SHP77 treated with DMSO at 0.1 percent for 48 hours (cell line): ENCODE results near the gene FBXO24.

ENCODE experiments used
- DNase-seq: peaks from one replicate; lab custom pipeline; 2025; lab: John Stamatoyannopoulos, UW

The FBXO24 gene

DNA sequence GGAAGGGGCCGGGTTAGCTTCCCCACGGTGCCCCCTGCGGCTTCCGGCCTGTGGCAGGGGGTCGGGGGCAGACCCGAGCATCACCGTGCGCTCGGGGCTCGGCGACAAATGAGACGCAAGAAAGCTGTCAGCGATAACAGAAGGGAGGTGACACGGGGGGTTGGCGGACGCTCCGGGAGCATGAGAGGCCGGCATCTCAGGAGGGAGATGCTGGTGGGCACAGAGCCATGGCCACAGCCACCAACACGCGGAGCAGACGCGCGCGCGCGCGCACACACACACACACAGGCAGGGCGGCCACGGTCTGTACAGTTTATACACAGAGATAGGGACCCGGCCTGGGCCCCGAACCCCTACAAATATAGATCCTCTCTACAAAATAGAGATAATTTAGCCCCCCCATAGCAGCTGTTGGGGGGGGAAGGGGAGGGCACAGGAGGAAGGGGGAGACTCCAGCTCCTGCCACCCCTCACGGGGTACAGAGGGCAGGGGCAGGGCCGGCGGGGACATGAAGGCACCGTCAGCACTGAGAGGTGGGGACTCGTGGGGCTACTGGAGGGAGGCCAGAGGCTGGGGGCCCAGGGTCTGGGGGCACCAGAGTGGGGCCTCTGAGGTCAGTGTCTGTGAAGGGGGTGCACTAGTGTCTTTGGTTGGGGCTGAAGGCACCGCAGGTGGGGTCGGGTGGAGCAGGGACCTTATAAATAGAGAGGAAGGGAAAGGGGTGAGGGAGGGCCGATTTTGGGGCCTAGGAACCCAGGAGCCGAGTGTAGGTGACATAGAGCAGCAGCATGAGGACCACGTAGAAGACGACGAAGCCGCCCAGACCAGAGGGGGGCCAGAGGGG, 11.5 kb upstream of the FBXO24 start:
- DNase-seq: no peak

DNA sequence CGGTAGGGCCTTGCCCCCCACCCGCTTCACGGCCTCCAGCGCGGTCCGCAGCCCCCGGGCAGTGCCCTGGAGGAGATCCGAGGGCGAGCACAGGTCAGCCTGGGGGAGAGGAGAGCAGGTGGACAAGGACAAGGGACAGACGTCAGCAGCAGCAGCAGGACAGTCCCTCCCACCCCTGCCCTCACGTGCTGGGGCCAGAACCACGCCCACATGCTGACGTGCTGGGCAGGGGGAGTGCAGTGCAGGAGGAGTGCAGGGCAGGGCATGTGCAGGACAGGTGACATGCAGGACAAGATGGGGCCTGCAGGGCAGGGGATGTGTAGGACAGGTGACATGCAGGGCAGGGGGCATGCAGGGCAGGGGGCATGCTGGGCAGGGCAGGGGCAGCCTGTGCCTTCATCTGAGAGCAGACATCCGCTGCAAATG, 10.9 kb upstream of the FBXO24 start:
- DNase-seq: no peak

DNA sequence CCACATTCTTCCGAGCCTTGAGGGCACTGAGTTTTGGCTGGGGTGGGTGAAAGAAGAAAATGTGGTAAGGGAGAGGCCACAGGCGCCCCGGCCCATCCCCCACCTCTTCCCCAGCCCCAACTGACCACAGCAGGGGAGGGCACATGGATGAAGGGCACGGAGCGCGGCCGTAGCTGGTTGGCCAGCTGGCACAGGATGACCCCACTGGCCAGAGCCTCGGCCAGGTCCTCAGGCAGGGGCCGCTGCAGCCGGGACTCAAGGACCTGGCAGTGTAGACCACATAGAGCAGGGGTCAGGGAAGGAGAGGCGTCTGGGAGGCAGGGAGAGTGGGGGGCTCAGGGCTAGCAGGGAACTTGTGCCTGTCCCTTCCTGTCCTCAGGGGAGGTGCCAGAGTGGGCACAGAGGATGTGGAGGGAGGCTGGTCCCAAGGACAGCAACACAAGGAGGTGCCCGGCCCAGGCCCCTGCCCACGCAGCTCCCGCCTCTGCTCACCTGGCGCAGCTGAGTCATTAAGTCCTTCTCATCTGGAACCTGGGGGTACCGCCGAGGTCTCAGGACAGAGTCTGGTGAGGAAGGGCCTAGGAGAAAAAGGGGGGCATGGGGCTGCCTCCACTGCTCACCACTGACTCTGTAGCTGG, 10.3 kb upstream of the FBXO24 start:
- DNase-seq: no peak

DNA sequence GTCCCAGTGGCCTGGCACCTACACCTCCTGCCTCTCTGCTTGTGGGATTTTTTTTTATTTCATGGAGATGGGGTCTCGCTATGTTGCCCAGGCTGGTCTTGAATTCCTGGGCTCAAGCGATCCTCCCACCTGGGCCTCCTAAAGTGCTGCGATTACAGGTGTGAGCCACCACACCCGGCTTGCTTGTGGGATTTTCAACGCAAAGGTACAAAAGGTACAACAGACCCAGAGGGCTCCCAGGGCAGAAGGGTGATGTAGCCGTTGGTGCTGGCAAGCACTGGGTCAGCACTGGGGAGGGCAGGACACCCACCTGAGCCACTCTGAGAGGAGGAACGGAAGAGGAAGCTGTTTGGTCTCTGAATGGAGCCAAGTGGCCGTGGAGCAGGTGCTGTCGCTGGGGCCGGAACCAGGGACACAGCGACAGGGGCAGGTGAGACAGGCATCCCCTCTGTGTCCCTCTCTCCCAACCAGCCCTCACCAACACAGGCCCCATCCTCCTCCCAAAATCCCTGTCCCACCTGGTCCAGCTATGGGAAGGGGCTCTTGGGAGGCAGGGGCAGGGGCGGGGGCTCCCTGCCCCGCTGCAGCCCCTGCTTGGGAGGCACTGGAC, 9.6 kb upstream of the FBXO24 start:
- DNase-seq: no peak

DNA sequence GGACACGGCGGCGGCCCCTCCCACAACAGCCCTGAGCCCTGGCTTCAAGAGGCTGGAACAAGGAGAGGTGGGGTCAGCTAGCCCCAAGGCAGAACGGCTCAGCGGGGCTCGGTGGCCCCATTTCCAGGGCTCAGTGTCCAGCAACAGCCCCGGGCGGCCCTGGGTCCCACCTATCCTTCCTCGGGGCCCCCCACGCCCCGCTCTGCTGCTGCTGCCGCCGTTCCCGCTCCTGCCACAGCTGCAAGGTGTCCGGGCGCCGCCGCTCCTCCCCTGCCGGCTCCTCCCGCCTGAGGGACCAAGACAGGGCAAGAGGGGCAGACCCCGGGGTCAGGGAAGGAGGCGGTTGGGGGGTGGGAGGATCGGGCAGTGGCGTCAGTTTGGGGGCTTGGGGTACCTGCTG, 9.0 kb upstream of the FBXO24 start:
- DNase-seq: no peak

DNA sequence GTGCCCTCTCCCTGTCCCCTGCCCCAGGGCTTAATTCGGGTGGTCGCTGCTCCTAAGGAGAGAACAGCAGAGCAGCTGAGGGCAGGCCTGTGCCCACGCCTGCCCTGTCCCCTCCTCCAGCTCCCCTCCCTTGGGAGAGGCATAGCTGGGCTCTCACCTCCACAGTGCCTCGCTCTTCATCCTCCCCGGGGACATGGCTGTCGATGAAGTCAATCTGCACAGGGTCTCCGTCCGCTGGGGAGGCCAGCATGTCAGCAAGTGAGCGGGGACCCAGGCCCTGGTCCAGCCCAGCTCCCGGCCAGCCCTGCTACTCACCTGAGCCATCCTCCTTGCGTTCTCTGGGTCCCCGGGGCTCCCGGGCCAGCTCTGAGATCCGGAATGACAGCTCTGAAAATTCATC, 8.6 kb upstream of the FBXO24 start:
- DNase-seq: no peak

DNA sequence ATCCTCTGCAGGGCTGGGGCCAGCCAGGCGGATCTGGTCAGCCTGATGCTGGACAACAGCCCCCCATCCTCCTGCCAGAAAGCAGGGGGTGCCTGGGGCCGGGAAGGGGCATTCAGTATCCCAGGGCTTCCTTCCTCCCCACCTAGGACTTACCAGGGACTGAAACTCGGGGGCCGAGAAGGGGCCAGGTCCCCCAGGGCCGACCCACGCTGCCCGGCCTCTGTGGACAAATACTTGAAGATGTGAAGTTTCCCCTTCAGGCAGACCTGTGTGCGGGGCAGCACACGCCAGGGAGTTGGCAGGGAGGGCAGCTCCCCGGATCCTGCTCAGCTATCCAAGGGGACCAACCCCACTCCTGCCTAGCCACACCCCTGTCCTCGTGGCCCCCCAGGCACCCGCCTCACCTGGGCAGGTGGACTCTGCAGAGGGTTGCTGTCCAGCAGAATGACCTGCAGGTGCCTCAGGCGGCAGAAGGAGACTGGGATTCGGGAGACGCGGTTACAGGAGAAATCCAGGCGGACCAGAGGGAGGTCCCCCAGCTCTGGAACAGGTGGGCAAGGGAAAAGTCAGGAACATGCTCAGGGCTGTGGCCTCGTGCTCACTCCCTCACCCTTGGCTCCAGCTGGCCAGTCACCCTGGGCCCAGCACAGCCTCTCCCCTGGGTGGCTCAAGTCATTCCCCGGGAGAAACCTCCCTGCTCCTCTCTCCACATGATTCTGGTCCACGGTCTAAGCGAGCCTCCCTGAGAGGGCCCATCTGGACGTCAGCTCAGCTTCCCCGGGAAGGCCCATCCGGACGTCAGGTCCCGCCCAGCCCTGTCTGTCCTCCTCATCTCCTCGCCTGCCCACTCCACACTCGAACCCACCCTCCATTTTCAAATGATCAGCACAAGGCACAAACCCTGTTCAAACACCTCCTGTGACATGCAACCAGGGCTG, 7.6 kb upstream of the FBXO24 start:
- no peak for DNase-seq

DNA sequence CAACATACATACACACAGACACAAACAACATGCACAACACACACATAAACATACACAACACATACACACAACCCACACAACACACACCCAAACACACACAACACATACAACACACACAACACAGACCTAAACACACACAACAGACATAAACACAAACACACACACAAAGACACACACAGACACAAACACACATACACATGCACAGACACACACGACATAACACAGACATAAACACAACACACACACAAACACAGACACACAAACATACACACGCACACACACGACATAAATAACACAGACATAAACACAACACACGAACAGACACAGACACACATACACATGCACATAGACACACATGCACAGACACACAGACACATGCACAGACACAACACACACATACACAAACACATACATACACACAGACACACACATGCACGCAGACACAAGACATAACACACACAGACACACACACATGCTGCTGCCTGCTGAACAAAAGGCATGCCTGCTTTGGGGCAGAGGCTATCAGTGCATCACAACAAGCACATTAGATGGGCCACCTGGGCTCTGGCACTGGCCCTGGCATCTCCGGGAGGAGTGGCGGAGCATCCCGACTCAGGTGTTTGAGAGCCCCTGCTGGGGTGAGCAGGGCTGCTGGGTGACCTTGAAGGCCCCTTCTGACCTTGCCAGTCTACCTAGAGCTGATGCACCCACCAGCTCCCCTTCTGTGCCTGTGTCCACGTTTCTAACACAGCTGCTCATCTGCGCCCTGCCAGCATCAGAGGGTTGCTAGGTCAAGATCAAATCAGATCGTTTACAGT, 5.5 kb upstream of the FBXO24 start:
- DNase-seq: no peak

DNA sequence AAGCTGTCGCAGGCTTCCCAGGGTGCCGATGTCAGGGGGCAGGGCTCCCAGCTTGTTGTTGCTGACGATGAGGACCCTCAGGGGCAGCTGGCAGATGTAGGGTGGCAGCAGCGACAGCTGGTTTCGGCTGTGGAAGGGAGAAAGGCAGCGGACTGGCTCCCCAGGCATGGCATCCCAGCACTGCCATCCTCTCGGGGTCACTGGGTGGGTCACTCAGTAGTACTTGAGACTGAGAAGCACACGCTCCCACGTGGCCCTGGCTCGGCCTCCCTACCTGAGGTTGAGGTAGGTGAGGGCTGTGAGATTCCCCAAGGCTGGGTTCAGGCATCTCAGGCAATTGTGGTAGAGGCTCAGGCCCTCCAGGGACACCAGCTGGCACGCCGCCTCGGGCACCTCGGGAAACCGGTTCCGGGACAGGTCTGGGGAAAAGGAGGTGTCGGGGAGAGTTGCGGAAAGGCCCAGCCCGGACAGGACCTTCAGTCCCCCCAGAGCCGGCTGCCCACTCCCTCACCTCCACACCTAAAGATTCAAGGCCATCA, 4.0 kb upstream of the FBXO24 start:
- no peak for DNase-seq

DNA sequence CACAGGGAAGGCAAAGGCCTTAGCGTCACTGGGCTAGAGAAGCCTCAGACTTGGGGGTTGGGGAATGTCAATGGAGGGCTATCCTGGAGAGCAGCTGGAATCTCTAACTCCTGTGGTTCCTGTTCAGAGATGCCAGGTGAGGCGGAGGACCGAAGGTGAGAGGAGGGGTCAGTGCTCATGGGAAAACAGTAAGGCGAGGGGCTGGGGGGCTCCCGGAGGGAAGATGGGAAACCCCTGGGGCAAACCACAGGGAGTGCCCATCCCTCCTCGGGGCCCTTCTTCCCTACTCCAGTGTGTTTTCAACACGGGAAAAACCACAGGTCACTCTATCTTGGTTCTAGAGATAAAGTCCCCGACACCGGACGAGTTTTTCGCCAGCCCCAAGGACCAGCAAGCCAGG, 3.5 kb upstream of the FBXO24 start:
- DNase-seq: no peak

DNA sequence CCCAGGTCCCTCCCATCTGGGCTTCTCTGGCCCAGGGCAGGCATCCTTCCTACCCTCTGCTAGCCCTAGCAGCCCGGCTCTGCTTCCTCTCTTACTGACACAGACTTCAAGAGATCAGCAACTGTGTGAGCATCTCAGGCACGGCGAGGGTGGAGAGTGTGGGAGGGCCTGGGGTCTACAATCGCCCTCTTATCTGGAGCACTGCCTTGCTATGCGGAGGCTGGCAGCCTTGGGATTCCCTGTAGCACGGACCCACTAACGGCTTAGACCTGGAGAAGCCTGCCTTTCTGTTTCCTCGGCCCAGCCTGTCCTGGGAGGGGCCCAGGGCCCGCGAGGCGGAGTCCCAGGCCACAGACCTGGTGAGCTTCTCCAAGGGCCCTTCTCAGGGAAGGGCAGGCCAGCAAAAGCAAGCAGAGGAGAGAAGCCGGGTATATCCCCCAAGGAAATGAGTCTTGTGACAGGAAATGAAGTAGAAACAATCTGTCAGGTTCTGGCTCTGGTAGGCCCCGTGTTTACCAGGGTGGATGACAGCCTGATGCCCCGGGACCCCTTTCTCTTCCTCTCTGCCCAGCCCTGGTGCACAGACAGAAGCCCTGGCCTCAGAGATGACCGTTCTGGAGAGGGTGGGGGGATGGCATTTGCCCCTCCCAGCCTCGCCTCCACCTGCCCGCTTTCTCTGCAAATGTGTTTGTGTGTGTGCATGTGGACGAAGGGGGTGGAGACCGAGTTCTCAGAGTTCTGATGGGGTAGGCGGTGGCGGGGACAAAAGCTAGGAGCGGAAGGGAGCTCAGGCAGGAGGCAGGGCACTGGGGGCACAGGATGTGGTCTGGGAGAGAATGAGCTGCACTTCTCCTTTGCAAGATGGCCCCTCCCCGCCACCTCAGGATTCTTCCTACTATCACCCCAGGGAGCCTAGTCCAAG, 2.7 kb upstream of the FBXO24 start:
- no peak for DNase-seq

DNA sequence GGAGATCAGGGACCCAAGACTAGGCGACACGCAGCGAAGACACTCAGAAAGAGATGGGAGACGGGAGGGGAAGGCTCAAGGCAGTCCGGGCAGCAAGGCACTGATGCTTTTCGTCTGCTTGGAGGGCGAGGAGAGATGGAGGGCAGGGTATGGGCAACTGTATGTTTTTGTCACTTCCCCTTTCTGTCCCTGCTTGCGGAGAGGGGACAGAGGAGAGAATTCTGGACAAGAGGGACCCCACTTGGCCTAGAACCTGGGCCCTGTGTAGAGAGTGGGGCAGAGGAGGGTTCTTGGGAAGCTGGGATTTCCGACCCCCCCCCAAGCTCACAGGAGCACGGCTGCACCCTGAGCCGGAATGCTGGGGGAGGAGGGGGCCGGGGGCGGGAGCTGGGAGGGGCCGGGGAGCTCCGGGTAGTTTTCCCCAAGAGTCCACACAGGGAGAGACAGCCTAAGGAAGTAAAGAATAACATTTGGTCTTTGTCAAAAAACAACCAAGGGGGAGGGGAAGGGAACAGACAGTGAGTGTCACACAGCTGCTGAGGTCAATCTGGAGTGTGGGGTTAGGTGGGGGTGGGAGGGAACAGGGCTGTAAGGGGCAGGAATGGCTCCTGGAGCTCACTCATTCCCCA, 2.0 kb upstream of the FBXO24 start:
- DNase-seq: no peak

DNA sequence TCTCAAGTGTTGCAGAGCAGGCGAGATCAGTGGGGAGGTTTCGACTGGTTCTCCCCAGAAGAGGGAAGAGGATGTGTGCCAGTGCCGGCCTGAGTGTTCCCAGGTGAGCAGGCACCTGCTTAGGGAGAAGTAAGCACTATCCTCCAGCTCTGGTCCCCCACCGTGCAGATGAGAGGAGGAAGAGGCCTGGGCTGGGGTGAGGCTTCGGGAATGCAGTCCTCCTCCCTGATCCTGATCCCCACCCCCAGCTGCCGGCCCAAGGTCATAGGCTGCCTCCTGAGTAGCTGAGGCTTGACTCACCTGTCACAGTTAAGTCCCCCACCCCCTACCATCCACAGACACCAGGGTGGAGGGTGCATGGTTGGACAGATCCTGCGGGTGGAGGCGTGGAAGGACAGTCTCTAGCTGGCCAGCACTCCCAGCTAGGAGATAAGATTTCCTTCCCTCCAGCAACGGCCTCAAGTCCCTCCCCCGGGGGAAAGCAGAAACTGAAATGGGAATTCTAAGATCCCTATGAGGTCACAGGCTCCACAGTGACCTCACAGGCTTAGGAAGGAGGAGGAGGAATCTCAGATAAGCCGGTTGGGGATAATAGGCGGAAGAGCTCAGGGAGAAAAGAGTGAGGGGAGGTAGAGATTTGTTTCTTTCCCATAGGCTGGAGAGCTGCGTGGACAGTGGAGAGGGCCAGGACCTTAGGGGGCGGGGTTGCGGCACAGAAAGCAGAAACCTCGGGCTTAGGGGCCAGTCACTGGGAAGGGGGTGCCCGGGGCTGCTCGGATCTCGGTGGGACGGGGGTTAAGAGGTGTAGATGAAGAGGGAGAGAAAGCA, 1.2 kb upstream of the FBXO24 start:
- no peak for DNase-seq

DNA sequence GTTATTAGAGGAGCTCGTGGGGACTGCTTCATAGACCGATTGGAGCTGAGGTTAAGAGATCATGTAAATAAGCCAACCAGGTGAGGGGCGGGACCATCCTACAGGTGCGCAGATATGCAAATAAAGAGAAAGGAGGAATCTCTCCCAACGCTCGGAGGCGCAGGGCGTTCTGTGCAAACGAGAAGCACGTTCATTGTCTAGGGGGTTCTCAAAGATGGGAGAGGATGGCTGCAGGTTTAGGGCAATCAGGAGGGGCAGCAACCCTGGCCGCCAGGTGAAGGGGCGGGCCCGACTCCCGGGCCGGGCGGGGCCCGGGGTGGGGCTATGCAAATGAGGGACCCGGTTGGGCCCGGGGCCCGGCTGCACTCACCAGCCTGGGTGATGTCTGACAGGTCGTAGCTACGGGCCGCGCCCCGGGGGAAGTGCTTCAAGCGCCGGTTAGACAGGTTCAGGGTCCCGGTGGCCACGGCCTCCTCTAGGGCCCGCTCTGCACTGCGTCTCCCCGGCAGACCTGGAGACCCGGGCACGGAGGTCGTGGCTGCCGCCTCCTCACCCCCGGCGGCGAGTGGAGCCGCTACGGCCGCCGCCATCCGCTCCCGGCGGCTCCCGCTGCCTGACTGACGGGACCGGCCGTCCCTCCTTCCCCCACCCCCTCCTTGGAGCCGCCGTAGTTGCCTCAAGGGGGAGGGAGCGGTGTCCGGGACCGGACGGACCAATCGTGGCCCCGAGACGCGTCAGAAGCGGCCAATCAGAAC, 440 bp upstream of the FBXO24 start, which contains the start of gene LRCH4:
Gene LRCH4 (minus strand): TSS at position 619 of the 755 bp plus-strand sequence. CDS start 29 bp downstream, at position 590.
- no peak for DNase-seq

DNA sequence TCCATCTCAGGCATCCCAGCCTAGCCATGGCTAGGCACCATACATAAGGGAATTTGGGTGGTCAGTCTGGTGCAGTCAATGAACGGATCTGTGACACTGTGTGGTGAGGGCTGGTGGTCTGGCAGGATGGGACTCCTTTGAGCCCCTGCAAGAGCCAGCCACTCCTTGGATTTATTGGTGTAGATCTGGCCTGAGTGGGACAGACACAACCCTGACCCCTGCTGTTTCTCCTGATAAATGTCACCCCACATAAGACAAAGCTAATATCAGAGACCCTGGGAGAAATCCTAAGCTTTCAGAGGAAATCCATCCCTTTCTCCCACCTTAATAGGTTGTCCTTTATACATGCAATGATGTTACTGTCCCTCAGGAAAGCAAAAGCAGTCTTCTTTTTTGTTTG, 2.3 kb downstream of the FBXO24 start:
- no peak for DNase-seq

DNA sequence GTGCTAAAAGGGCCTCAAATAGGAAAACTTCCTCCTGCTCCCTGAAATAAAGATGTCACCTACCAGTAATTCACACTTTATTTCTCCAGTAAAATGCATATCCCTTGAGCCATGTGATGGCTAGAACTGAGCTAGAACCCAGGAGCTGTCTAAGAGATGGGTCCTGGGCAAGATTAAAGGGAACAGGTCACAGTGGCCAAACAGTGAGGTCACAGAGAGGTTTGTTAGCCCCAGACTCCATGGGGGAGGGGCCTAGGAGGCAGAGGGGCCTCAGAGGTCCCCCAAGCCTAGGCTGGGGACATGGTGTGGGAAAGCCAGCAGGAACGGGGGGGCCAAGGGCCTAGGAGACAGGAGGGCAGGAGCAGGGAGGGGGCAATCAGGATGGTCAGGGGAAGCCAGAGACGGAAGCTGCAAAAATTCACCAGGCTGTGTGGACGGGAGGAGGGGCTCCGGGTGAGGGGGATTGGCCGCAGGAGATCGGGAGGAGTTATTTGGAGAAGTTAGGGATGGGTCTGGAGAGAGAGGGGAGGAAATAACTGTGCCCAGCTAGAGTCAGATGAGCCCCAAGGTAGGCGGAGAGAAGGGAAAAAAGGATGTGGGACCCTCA, 3.3 kb downstream of the FBXO24 start:
- no peak for DNase-seq

DNA sequence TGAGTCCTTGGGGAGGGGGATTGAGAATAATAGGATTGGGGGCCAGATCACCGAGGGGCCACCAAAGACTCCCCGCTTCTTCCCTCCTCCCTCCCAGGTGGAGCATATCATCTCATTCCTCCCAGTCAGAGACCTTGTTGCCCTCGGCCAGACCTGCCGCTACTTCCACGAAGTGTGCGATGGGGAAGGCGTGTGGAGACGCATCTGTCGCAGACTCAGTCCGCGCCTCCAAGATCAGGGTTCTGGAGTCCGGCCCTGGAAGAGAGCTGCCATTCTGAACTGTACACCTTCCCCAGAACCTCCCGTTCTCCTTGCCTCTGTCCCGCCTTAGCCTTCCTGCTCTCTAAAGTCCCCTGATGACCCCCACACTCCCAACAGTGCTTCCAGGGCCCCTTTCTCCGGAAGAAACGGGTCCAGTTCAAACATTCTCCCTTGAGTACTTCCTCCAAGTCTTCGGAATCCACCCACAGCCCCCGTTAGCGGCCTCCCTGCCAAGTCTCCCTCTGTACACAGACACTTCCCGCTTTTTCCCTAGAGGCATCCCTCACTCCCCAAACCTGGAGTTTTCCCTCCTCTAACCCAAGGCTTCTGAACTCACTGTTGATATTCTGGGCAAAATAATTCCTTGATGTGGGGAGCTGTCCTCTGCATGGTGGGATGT, 4.1 kb downstream of the FBXO24 start:
- DNase-seq: no peak
